GM12801 (cell line): Measurements from ENCODE around the gene EDDM3A.

Source experiments
- CTCF ChIP-seq: IDR thresholded peaks from one replicate; pipeline ENCODE4 v1.5.1; 2011; ENCODE audit warnings: control low read depth; ENCODE audit not compliant: insufficient read length; ENCODE audit errors: extremely low read depth

Gene EDDM3A

DNA sequence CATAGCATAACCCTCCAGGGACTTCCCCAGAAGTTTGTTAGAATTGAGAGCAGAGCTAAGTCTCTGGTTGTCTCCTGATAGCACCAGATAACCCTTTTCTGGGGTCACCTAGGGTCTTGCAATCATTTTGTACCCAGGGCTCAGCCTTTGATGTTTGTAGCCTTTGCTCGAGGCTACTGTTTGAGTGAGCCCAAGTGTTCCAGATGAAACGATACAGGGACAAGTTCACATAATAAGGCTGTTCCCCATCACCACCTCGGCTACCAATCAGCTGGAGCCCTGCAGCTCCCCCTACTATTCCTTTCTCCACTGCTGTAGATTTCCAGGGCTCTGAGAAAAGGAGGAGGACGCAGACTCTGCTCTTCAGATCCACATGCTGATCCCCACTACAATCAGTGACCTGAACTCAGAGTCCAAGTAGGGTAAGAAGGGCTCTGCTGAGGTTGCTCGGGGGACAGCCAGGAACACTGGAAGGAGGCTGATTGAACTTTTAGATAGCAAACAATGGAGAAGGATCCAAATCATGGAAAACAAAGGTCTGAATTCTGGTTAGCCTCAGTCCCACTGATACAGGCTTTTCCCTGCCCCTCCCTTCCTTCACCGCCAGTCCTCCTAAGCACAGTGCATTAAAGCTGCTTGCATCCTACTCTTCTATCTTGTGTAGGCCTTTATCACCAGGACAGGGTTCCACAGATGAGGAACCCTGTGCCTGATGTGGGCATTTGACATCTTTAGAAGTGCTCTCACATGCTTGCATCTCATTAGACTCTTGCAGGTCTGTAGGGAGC lies at the start of gene EDDM3A:
Gene EDDM3A (plus strand): TSS at position 317 of the 788 bp plus-strand sequence. CDS start 1,694 bp downstream, outside the sequence.
- TF ChIP-seq CTCF = no peak

- TF ChIP-seq CTCF = no peak
These were observed 48.9 kb upstream of the EDDM3A start for GRCh38 chr14:20696764-20697163.

GRCh38 chr14:20697273-20698017 lies 48.2 kb upstream of the EDDM3A start:
- no peak for TF ChIP-seq CTCF

GRCh38 chr14:20698018-20698329 lies 47.7 kb upstream of the EDDM3A start:
- TF ChIP-seq CTCF = no peak

- TF ChIP-seq CTCF = no peak
These were observed 46.8 kb upstream of the EDDM3A start for GRCh38 chr14:20698934-20699333.

DNA sequence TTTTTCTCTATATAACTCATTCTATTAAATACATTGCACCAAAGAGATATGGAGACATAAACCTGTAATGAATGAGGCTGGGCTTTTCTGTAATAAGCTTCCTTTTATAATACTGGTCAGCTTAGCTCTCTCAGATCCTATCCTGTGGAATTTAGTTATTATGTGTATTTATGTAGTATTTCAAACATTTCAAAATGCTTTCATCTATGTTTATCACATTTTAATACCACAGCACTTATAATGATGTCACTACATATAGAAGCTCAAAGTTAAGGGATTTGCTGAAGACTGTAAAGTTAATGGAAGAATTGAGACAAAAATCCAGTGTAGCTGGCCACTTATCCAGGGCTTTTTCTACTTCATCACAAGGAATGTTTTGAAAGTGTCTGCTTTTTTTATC lies 45.8 kb upstream of the EDDM3A start:
- no peak for TF ChIP-seq CTCF

- TF ChIP-seq CTCF = no peak
These were observed 38.9 kb upstream of the EDDM3A start for GRCh38 chr14:20706657-20707355.
